IPS DF 6.9 (cell line): Measurements from ENCODE around the gene RALY.
A peak's percentile ranks its signal among the peaks of the same experiment; 100 is the strongest.
"Not testable (repeated sequence)": the region's sequence is repeated elsewhere in the genome, so short reads cannot be mapped to it uniquely, and the experiment has no call there.

ENCODE experiments used
- DNase-seq: peaks from one replicate; pipeline ENCODE4 v3.0.0-alpha.2; 2013; ENCODE audit warnings: low read depth, low spot score
- H3K27ac ChIP-seq: one replicate; pipeline ENCODE4 v1.5.1; 2013; ENCODE audit warnings: low read length, control low read depth
- H3K27me3 ChIP-seq: 2 replicates; pipeline ENCODE4 v1.6.1; 2013; ENCODE audit warnings: mild to moderate bottlenecking, low read length; ENCODE audit not compliant: control insufficient read depth, insufficient read depth
- H3K36me3 ChIP-seq: 2 replicates; pipeline ENCODE4 v1.6.1; 2013; ENCODE audit warnings: low read length; ENCODE audit not compliant: control insufficient read depth, insufficient read depth
- H3K4me1 ChIP-seq: 2 replicates; pipeline ENCODE4 v1.6.1; 2013; ENCODE audit warnings: low read length; ENCODE audit not compliant: control insufficient read depth, insufficient read depth
- H3K4me3 ChIP-seq: 2 replicates; pipeline ENCODE4 v1.5.1; 2013; ENCODE audit warnings: mild to moderate bottlenecking, low read length
- H3K9me3 ChIP-seq: 2 replicates; pipeline ENCODE4 v1.6.1; 2013; ENCODE audit warnings: low read length, inconsistent platforms; ENCODE audit not compliant: control insufficient read depth, insufficient read depth
- WGBS: extraction: QIAGEN DNeasy Blood & Tissue Kit; methylation state at CpG from one replicate; pipeline ENCODE4 v1.1.7; 2013; ENCODE audit warnings: mixed read lengths, missing lambda C conversion rate; ENCODE audit not compliant: insufficient read length, insufficient coverage; 5-methylcytosine and 5-hydroxymethylcytosine counted together

RALY gene

DNA sequence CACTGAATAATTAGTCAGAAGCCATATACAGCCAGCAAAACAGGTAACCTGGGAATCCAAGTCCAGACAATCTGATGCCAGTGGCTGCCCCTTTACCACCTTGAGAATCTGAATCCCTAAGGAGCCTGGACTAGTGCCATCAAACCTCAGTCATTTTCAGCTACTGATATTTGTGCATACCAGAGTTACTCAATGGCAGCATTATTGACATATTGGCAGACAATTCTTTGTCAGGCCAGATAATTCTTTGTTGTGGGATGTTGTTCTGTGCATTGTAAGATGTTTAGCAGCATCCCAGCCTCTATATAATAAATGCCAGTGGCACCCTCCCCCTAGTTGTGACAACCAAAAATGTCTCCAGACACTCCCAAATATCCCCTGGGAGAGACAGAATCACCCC is 121.5 kb downstream of the RALY start:
- Histone ChIP-seq H3K4me1 (peaks cover 1% of the 10 kb centered on the region; the same call in 1 of the 2 replicates), H3K27ac (no peak overlapping the region), H3K27me3 (no peaks in the 10 kb centered on the region), H3K9me3 (no peaks in the 10 kb centered on the region), H3K4me3 (no peak overlapping the region), H3K36me3 (no peaks in the 10 kb centered on the region)
- DNase-seq, result no peak

DNA sequence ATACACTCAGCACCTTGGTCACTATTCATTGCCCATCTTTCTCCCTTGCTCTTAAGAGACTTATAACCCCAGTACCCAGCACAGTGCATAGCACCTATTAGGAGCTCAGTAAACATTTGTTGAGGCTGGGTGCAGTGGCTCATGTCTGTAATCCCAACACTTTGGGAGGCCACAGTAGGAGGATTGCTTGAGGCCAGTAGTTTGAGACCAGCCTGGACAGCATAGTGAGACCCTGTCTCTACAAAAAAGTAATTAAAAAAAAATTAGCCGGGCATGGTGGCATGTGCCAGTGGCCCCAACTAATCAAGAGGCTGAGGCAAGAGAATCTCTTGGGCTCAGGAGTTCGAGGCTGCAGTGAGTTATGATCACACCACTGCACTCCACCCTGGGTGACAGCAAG is 126.5 kb downstream of the RALY start:
- Histone ChIP-seq H3K9me3 (no peaks in the 10 kb centered on the region), H3K4me1 (no peaks in the 10 kb centered on the region; the same call in 1 of the 2 replicates), H3K4me3 (no peak overlapping the region), H3K27me3 (no peaks in the 10 kb centered on the region), H3K27ac (no peak overlapping the region), H3K36me3 (no peaks in the 10 kb centered on the region)
- WGBS, result no CpG with 5 or more reads among the region's 2 CpGs
- no peak for DNase-seq

DNA sequence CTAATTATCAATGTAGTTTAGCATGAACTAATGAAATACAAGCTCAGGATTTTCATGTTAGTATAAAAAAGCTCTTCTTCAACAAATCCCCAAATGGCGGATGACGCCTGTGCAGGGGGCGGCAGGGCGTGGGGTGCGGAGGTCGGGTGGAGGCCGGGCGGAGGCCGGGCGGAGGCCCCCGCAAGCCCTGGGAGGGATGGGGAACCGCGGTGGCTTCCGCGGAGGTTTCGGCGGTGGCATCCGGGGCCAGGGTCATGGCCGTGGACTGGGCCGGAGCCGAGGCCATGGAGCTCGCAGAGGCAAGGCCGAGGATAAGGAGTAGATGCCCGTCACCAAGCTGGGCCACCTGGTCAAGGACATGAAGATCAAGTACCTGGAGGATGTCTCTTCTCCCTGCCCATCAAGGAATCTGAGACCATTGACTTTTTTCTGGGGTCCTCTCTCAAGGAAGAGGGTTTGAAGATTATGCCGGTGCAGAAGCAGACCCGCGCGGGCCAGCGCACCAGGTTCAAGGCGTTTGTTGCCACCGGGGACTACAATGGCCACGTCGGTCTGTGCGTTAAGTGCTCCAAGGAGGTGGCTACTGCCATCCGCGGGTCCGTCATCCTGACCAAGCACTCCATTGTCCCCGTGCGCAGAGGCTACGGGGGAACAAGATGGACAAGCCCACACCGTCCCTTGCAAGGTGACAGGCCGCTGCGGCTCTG is 128.7 kb downstream of the RALY start:
- WGBS, result no CpG with 5 or more reads among the region's 43 CpGs
- Histone ChIP-seq H3K36me3 (no peaks in the 10 kb centered on the region), H3K27ac (no peak overlapping the region), H3K9me3 (no peaks in the 10 kb centered on the region), H3K27me3 (no peaks in the 10 kb centered on the region), H3K4me3 (no peak overlapping the region; the same call in 1 of the 2 replicates), H3K4me1 (no peaks in the 10 kb centered on the region; the same call in 1 of the 2 replicates)
- DNase-seq, result no peak

DNA sequence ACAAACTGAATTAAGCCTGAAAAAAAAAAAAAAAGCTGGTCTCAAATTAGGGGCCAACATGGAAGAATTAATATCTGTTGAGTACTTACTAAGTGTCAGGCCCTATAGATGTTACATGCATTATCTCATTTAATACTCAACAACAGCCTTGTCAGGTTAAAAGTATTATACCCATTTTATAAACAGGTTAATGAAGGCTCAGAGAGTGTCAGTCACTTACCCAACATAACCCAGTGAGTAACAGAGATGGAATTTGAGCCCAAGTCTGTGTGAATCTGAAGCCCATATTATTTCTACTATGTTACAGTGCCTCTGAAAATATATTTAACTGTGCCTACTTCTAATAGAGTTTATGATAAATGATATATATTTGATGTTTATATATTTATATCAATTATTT is 129.6 kb downstream of the RALY start:
- no peak overlapping the region for H3K27ac ChIP-seq
- DNase-seq, result no peak
- H3K4me3 ChIP-seq, result no peak overlapping the region
- no peaks in the 10 kb centered on the region for H3K27me3 ChIP-seq
- no peaks in the 10 kb centered on the region for H3K9me3 ChIP-seq
- no peaks in the 10 kb centered on the region; the same call in 1 of the 2 replicates for H3K4me1 ChIP-seq
- no peaks in the 10 kb centered on the region for H3K36me3 ChIP-seq

DNA sequence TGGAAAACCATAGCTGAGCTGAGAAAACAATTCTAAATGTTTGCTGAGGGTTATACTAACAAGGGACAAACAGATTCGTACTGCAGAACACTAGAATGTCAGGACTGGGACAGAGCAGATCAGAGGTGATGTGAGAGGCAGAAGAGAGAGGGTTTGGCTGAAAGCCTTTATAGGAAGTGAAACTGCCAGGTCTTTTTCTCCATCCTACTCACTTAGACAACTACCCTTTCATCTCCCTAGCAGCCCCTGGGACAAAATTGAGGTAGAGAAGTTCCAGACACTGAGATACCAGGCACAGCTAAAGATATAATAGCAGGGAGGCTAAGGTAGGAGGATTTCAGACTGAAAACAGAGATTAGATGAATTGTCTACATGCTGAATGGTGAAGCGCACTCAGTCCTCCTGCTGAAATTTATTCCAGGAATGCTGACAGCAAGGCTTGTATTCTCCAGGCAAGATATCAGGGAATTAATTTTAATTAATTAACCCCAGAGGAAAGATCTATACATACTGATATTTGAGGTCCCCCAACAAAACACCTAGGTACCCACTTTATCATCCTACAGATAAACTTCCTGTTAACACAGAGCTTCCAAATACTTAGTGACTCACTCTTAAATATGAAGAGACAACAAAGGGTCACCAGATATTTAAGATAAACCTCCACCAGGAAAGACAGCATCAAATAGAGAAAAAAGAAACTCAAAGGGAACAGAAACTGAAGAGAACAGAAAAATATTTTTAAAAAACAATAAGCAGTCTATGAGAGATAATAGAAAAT is 130.9 kb downstream of the RALY start:
- no peaks in the 10 kb centered on the region; the same call in 1 of the 2 replicates for H3K4me1 ChIP-seq
- no peaks in the 10 kb centered on the region for H3K9me3 ChIP-seq
- WGBS, result no CpG with 5 or more reads among the region's 2 CpGs
- DNase-seq, result no peak
- no peaks in the 10 kb centered on the region for H3K27me3 ChIP-seq
- H3K36me3 ChIP-seq, result no peaks in the 10 kb centered on the region
- no peak overlapping the region for H3K27ac ChIP-seq
- no peak overlapping the region for H3K4me3 ChIP-seq

DNA sequence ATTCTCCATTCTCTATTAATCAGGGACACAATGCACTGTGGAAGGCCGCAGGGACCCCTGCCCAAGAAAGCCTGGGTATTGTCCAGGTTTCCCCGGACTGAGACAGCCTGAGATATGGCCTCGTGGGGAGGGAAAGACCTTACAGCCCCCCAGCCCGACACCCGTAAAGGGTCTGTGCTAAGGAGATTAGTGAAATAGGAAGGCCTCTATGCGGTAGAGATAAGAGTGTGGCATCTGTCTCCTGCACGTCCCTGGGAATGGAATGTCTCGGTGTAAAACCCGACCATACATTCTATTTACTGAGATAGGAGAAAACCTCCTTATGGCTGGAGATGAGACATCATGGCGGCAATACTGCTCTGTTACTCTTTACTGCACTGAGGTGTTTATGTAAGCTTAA is 134.1 kb downstream of the RALY start:
- no peak overlapping the region for H3K4me3 ChIP-seq
- no CpG with 5 or more reads among the region's 10 CpGs for WGBS
- H3K27ac ChIP-seq, result no peak overlapping the region
- no peaks in the 10 kb centered on the region; the same call in 1 of the 2 replicates for H3K4me1 ChIP-seq
- no peaks in the 10 kb centered on the region for H3K9me3 ChIP-seq
- no peak for DNase-seq
- H3K27me3 ChIP-seq, result no peaks in the 10 kb centered on the region
- no peaks in the 10 kb centered on the region for H3K36me3 ChIP-seq

DNA sequence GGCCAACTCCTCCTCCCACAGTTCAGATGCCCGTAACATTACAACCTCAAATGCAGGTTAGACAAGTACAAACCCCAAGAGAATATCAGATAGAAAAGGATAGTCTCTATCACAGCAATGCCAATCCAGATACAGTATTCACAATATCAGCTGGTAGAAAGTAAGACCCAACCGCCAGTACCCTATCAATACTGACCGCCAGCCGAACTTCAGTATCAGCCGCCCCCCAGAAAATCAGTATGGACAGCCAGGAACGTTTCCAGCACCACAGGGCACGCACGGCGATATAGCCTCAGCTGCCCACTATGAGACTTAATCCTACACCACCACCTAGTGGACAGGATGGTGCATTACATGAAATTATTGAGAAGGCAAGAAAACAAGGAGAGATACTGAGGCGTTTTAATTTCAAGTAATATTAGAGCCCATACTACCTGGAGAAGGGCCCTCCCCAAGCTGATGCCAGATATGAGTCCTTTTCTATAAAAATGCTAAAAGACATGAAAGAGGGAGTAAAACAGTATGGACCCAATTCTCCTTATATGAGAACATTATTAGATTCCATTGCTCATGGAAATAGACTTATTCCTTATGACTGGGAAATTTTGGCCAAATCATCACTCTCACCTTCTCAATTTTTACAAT is 135.9 kb downstream of the RALY start:
- Histone ChIP-seq H3K27me3 (no peaks in the 10 kb centered on the region), H3K9me3 (no peaks in the 10 kb centered on the region), H3K27ac (no peak overlapping the region), H3K4me3 (no peak overlapping the region), H3K4me1 (no peaks in the 10 kb centered on the region), H3K36me3 (no peaks in the 10 kb centered on the region)
- peak; percentile 58 for DNase-seq
- no CpG with 5 or more reads among the region's 10 CpGs for WGBS

DNA sequence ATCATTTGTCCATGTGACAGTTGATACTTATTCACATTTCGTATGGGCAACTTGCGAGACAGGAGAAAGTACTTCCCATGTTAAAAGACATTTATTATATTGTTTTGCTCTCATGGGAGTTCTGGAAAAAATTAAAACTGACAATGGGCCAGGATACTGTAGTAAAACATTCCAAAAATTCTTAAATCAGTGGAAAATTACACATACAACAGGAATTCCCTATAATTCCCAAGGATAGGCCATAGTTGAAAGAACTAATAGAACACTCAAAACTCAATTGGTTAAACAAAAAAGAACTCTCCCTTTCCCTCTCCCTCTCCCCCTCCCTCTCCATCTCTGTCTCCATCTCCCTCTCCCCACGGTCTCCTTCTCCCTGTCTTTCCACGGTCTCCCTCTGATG is 137.8 kb downstream of the RALY start:
- no peaks in the 10 kb centered on the region for H3K27me3 ChIP-seq
- H3K36me3 ChIP-seq, result no peaks in the 10 kb centered on the region
- no peak overlapping the region for H3K27ac ChIP-seq
- no peaks in the 10 kb centered on the region for H3K9me3 ChIP-seq
- no peak overlapping the region for H3K4me3 ChIP-seq
- H3K4me1 ChIP-seq, result no peaks in the 10 kb centered on the region
- WGBS, result no CpG with 5 or more reads among the region's 4 CpGs
- DNase-seq, result no peak

DNA sequence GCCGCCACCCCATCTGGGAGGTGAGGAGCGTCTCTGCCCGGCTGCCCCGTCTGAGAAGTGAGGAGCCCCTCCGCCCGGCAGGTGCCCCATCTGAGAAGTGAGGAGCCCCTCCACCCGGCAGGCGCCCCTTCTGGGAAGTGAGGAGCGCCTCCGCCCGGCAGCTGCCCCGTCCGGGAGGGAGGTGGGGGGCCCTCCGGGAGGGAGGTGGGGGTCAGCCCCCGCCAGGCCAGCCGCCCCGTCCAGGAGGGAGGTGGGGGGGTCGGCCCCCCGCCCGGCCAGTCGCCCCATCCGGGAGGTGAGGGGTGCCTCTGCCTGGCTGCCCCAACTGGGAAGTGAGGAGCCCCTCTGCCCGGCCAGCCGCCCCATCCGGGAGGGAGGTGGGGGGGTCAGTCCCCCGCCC is 138.8 kb downstream of the RALY start:
- WGBS, result no CpG with 5 or more reads among the region's 26 CpGs
- H3K27ac ChIP-seq, DNase-seq, H3K4me3 ChIP-seq, H3K27me3 ChIP-seq, H3K9me3 ChIP-seq, H3K4me1 ChIP-seq, H3K36me3 ChIP-seq: not testable (repeated sequence)

DNA sequence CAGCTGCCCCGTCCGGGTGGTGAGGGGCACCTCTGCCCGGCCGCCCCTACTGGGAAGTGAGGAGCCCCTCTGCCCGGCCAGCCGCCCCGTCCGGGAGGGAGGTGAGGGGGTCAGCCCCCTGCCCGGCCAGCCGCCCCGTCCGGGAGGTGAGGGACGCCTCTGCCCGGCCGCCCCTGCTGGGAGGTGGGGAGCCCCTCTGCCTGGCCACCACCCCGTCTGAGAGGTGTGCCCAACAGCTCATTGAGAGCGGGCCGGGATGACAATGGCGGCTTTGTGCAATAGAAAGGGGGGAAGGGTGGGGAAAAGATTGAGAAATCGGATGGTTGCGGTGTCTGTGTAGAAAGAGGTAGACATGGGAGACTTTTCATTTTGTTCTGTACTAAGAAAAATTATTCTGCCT is 139.2 kb downstream of the RALY start:
- not testable (repeated sequence) for H3K27ac ChIP-seq, H3K36me3 ChIP-seq, H3K9me3 ChIP-seq, H3K27me3 ChIP-seq, DNase-seq, H3K4me1 ChIP-seq, H3K4me3 ChIP-seq
- no CpG with 5 or more reads among the region's 21 CpGs for WGBS
